GM10266 (cell line): ENCODE results near the gene HS2ST1.

Experiments used
- DNase-seq: peaks from one replicate; pipeline ENCODE4 v3.0.0; 2012; ENCODE audit errors: extremely low spot score
- TF ChIP-seq, protein P1 (sequence below): IDR thresholded peaks from 2 replicates; pipeline ENCODE4 v1.5.1; 2012; ENCODE audit warnings: mild to moderate bottlenecking, low read depth; ENCODE audit not compliant: control insufficient read depth, insufficient read depth; ENCODE audit errors: missing control alignments

Gene HS2ST1

DNA sequence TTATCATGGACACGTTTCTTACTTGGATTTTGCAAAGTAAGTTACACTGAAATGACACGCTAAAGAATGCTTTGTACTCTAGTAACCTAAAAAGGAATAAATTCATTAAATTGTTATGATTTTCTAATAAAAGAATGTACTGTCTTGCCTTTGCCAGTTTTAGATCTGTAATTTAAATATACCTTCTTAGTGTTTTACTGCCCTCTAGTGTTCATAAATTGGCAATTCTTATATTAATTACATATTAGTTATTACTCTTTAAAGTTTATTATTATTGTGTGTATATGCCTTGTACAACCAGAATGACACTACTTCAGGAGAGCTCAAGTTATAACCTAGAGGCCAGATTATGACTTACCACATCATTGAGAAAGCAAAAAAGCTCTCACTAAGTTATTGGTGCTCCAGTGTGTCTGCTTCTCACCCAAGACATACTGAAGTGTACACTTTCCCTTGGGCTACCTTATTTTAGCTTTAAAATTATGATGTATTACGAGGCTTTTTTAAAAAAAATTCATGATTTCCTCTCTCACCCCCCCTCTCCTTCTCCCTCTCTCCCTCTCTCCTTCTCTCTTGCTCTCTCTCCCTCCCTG is 169.9 kb downstream of the HS2ST1 start:
- peak; percentile 7 for DNase-seq
- TF ChIP-seq, protein P1, sequence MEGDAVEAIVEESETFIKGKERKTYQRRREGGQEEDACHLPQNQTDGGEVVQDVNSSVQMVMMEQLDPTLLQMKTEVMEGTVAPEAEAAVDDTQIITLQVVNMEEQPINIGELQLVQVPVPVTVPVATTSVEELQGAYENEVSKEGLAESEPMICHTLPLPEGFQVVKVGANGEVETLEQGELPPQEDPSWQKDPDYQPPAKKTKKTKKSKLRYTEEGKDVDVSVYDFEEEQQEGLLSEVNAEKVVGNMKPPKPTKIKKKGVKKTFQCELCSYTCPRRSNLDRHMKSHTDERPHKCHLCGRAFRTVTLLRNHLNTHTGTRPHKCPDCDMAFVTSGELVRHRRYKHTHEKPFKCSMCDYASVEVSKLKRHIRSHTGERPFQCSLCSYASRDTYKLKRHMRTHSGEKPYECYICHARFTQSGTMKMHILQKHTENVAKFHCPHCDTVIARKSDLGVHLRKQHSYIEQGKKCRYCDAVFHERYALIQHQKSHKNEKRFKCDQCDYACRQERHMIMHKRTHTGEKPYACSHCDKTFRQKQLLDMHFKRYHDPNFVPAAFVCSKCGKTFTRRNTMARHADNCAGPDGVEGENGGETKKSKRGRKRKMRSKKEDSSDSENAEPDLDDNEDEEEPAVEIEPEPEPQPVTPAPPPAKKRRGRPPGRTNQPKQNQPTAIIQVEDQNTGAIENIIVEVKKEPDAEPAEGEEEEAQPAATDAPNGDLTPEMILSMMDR: no peak

DNA sequence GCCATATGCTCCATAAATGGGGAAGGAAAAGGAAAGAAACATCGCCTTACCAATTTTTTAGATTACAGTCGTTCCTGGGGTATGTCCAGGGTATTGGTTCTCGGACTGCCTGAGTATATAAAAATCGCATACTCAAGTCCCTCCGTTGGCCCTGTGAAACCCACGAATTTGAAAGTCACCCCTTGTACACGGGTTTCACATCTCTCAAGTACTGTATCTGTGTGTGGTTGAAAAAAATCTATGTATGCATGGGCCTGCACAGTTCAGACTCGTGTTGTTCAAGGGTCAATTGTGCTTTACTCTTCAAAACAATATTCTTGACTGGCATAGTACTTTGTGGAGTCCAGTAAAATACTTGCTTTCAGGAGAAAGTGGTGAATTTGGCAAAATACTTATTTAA is 171.7 kb downstream of the HS2ST1 start:
- no peak for DNase-seq
- TF ChIP-seq, protein P1: no peak

- TF ChIP-seq, protein P1: no peak
- DNase-seq: no peak
These were observed 174.8 kb downstream of the HS2ST1 start for GRCh38 chr1:87089070-87089736.

- DNase-seq: no peak
- TF ChIP-seq, protein P1: no peak
These were observed 175.4 kb downstream of the HS2ST1 start for GRCh38 chr1:87089823-87090222.

DNA sequence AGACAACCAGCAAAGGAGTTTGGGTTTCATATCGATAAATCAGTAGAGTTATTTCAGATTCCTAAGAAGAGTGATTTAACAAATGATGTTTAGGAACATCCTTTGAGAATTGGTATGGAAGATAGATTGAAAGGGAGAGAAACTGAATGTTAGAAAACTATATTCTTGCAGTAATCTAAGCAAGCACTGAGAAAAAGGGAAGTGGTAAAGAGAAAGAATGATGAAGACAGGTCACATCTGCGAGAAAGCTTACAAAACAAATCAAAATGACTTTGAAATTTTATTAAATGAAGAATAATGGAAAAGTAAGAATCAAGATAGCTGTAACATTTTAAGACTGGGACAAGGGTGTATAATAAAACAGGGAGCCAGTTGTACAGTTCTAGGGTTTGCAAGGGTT is 177.0 kb downstream of the HS2ST1 start:
- TF ChIP-seq, protein P1: no peak
- no peak for DNase-seq

DNA sequence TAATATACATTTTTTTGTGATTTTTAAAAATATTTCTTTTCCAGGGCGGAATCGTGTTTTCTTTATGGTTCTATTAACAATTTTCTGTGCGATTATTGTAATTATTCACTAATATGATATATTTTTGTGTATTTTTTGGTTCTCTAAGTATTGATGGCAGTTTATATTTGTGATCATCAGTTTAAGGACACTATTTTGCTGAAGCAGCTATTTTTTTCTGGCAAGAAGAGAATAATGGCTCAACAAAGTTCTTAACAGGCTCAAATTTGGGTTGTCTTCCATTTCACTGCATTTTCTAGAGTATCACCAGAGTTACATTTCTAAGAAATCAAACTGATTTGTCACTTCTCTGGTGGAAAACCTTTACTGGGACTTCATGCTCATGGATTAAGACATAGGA is 178.4 kb downstream of the HS2ST1 start:
- TF ChIP-seq, protein P1: no peak
- no peak for DNase-seq

- DNase-seq: no peak
- TF ChIP-seq, protein P1: no peak
These were observed 178.9 kb downstream of the HS2ST1 start for GRCh38 chr1:87093286-87093685.
